Fibroblast of the aortic adventitia (primary cell): ENCODE data around the gene ATP6V0D1. TPM values are rescaled to one million over a fixed set of nuclear protein-coding genes. Genes with fewer than 3 reads are reported as not detected.

ENCODE experiments used
- DNase-seq: peaks from one replicate; pipeline ENCODE4 v3.0.0-alpha.2; 2010; ENCODE audit warnings: low read depth
- H3K4me3 ChIP-seq: 2 replicates; pipeline ENCODE4 v1.5.1; 2011; ENCODE audit warnings: low read depth, mild to moderate bottlenecking, control low read depth, low read length, moderate library complexity
- total RNA-seq: library from RNA; depleted of rRNA; stranded (reverse); fragments of >200 nt; gene quantifications from 2 replicates; pipeline ENCODE4 v1.2.3, GENCODE V29; 2012; ENCODE audit warnings: low replicate concordance
- TF ChIP-seq, protein P1 (sequence below): IDR thresholded peaks from 2 replicates; pipeline ENCODE4 v1.5.1; 2011; ENCODE audit warnings: mild to moderate bottlenecking, low read length, control low read depth, inconsistent platforms; ENCODE audit not compliant: insufficient read depth

Gene ATP6V0D1
- total RNA-seq, 1 donor = 114 TPM

DNA sequence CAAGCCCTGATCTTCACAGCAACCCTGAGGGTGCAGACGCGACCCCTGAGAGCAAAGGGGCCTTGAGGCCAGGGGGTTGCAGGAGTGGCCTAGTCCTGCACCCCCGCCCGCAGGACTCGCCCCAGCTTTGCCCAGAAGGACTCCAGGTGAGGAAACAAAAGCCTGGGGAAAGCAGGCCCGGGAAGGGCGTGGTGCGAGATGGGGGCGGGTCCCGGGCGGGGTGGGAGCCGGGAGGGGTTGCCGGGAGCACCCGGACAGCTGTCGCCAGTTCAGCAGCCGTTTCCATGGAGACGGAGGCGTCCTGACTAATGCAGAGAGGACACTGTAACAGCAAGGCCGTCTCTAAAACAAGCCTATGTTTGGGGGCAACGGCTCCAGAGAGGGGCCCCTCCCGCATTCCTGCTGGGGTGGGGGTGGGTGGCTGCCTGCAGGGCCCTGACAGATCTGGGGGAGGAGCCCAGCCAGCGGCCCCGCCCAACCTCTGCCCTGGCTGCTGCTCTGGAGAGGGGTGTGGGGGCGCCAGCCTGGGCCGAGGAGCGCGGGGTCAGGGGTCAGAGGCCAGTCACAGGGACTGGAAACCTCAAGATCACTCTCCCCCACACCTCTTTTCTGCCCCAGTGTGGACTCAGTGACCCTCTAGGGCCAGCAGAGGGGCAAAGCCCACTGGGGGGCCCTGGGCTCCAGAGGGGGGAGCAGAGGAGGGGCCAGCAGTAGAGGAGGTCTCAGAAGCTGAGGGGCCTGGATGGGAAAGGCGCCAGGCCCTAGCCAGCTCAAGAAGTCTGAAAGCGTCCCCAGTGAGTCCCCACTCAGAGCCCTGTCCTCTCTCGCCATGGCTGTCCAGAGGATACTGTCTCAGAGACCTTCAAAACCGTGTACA lies 84.6 kb downstream of the ATP6V0D1 start:
- TF ChIP-seq, protein P1, sequence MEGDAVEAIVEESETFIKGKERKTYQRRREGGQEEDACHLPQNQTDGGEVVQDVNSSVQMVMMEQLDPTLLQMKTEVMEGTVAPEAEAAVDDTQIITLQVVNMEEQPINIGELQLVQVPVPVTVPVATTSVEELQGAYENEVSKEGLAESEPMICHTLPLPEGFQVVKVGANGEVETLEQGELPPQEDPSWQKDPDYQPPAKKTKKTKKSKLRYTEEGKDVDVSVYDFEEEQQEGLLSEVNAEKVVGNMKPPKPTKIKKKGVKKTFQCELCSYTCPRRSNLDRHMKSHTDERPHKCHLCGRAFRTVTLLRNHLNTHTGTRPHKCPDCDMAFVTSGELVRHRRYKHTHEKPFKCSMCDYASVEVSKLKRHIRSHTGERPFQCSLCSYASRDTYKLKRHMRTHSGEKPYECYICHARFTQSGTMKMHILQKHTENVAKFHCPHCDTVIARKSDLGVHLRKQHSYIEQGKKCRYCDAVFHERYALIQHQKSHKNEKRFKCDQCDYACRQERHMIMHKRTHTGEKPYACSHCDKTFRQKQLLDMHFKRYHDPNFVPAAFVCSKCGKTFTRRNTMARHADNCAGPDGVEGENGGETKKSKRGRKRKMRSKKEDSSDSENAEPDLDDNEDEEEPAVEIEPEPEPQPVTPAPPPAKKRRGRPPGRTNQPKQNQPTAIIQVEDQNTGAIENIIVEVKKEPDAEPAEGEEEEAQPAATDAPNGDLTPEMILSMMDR = no peak
- peak; percentile 50 for DNase-seq
- no peak overlapping the region for H3K4me3 ChIP-seq

DNA sequence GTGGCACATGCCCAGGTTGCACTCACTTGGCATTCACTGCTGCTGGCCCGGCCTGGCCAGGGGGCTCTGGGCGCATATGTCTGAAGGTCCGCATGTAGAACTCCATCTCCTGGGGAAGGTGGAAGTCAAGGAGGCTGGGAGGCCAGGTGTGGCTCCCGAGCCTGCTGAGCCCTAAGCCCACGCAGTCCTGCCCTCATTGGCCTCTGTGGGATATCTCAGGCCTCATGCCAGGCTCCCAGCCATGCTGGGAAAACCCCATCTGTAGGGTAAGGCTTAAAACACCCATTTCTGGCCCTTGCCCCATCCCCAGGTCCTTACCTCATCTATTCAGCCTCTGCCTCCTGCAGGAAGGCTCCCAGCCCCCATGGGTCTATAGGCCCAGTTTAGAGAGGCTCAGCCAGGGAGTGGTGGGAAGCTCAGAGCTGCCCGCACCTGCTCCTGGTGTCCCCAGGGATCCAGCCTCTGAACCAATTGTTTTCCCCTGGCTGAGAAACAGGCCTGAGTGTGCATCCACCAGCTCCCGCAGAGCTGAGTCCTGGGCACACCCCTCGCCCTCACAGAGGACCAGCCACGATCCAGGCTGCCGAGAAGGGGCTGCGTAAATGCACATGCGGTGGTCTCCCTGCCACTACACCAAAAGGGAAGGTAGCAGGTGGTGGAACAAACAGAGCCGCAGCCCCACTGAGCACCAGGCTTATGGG lies 85.3 kb downstream of the ATP6V0D1 start:
- H3K4me3 ChIP-seq = no peak overlapping the region
- TF ChIP-seq, protein P1 = no peak
- no peak for DNase-seq

DNA sequence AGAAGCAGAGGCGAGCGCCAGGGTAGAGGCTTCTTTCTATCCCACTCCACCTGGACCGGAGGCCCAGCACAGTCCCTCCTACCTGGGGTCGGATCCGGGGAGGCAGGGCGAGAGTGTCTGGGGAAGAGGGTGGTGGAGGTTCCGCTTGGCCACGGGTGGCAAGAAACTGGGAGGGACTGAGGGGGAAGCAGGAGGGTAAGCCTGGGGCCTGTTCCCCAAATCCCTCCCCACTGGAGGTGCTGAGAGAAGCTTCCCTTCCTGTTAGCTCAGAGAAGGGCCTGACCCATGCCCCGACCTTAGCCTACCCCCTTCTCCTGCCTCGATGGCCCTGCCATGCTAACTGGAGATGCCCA lies 85.9 kb downstream of the ATP6V0D1 start:
- H3K4me3 ChIP-seq = no peak overlapping the region
- TF ChIP-seq, protein P1 = no peak
- DNase-seq = no peak

DNA sequence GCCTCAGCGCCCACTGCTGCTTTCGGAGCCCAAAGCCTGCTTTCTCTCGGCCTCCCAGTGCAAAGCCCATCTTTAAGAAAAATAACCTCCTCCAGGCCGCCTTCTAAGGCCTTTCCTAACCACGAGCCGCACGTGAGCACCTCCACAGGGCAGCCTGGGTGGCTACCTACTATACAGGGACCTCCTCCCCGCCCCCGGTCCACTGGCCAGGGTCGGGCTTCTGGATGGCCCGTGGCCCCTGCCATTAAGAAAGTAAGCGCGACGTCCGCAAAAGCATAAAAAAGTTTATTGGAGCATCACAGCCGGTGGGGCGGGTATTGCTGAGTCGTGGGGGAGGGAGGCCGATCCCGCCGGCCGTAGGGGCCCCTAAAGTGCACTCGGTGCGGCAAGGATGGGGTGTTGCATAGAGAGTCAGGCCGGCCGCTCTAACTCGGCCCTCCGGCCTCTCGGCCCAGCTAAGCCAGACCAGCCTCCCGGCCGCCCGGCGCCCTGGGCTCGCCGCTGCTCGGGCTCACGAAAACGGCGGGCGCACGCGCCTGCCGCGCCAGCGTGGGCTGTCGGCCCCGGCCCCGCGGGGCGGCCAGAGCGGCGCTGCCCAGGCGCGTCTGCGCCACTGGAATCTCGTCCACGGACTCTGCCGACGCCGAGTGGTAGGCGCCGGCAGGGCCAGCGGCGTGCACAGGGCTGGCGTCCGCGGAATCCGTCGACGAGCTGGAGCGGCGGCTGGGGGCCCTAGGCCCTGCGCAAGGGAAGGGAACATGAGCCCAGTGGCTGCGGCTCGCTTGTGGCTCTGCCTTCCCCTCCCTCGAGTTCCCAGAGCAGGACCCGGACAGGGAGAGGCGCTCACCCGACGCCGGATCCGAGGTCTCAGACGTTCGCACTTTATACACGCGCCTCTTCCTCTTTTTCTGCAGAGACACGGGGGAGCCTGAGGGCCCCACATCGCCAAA lies 86.5 kb downstream of the ATP6V0D1 start:
- TF ChIP-seq, protein P1 = no peak
- no peak for DNase-seq
- no peak overlapping the region for H3K4me3 ChIP-seq

DNA sequence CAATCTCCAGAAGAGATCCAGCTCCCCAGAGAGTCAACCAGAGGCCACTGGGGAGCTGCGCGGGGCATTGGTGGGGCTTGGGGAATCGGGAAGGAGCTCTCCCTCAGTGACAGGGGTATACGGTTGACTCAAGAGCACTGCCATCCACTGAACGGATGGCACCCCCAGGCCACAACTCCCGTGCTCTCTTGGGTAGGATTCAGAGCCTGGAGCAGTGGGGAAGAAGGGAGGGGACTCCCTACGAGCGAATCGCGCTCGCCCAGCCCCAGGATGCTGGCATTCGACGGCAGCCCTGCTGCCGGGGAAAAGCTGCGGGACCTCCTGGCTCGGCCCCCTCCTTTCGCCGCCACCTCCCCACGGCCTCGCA lies 87.2 kb downstream of the ATP6V0D1 start:
- TF ChIP-seq, protein P1 = no peak
- no peak overlapping the region for H3K4me3 ChIP-seq
- no peak for DNase-seq

DNA sequence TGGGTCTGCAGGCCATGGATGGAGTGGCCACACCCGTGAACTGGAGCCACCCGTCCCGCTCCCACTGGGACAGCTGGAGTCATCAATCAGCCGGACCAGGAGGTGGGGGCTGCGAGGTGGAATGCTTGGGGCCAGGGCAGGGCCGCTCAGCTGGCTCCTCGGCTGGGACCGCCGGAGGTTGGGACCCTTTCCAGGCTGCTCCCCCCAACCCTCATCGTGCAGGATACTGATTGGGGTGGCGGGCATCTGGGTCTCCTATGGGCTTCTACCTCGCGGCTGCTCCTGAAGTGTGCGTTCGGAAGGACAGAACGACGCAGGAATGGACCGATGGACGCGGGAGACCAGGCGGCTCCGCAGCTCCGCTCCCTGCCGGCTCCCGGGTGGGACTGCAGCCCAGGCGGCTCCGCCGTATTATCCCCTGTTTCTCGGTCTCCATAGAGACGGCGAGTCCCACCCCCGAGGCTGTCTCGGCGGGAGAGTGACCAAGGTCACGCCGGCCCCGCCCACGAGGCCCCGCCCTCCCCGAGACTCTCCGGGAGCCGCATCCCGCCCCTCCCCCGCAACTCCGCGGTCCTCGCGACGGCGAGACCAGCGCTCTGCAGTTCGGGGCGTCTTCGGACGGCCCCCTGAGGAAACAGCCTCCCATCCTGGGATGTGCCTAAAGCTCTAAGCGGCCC lies 87.7 kb downstream of the ATP6V0D1 start, which contains the start of gene TPPP3:
Gene TPPP3 (minus strand): TSS at position 388 of the 677 bp plus-strand sequence. CDS start 2,387 bp downstream, outside the sequence.
- peak within 1 kb of the TSS; percentile 50 for H3K4me3 ChIP-seq
- peak; percentile 66 for DNase-seq
- TF ChIP-seq, protein P1 = peak; percentile 78
